Measurements from ENCODE around the gene L1CAM.

The L1CAM gene, protein sequence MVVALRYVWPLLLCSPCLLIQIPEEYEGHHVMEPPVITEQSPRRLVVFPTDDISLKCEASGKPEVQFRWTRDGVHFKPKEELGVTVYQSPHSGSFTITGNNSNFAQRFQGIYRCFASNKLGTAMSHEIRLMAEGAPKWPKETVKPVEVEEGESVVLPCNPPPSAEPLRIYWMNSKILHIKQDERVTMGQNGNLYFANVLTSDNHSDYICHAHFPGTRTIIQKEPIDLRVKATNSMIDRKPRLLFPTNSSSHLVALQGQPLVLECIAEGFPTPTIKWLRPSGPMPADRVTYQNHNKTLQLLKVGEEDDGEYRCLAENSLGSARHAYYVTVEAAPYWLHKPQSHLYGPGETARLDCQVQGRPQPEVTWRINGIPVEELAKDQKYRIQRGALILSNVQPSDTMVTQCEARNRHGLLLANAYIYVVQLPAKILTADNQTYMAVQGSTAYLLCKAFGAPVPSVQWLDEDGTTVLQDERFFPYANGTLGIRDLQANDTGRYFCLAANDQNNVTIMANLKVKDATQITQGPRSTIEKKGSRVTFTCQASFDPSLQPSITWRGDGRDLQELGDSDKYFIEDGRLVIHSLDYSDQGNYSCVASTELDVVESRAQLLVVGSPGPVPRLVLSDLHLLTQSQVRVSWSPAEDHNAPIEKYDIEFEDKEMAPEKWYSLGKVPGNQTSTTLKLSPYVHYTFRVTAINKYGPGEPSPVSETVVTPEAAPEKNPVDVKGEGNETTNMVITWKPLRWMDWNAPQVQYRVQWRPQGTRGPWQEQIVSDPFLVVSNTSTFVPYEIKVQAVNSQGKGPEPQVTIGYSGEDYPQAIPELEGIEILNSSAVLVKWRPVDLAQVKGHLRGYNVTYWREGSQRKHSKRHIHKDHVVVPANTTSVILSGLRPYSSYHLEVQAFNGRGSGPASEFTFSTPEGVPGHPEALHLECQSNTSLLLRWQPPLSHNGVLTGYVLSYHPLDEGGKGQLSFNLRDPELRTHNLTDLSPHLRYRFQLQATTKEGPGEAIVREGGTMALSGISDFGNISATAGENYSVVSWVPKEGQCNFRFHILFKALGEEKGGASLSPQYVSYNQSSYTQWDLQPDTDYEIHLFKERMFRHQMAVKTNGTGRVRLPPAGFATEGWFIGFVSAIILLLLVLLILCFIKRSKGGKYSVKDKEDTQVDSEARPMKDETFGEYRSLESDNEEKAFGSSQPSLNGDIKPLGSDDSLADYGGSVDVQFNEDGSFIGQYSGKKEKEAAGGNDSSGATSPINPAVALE

DNA sequence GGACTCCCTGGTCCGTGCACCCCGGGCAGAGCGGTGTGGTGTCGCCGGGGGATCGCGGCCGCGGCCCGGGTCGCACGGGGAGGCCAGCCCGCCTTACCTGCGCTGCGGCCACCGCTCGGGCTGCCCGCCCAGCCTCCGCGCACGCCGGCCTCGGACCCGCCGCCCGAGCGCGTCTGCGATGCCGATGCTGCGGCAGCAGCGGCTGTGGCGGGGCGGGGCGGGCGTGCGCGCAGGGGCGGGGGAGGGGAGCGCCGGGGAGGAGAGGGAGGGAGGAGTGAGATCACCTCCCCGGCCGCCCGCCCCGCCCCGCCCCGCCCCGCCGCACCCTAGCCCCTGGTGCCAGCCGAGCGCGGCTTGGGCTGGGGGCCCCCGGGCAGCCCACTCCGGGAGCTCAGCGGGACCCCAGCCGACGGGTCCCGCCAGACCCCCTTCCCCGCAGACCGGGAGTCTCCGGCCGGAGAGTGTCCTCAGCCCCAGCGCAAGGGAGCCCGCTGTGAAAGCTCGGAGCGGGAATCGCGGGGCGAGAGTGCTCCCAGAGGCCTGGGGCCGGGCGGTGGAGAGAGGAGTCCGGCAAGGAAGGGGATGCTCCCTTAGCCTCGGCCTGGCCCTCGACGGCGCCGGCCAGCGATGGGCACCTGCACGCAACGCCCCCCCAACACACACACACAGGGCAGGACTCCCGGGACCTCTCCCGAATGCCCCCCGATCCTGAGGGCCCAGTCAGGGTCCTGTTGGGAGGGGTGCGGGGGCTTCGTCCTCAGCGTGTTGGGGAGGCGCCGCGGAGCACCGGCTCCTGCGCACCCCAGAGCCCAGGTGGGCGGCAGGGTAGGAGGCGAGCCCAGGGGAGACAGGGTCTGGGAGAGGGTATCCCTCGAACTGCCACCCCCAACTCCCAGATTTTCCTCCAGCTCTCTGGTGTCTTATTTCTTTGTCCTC is at the start of gene L1CAM:
Gene L1CAM, minus strand, starts transcription at position 206 of the 936 bp plus-strand sequence. CDS start 10,337 bp downstream, outside the sequence.
- DNase-seq = peak; percentile 35

DNA sequence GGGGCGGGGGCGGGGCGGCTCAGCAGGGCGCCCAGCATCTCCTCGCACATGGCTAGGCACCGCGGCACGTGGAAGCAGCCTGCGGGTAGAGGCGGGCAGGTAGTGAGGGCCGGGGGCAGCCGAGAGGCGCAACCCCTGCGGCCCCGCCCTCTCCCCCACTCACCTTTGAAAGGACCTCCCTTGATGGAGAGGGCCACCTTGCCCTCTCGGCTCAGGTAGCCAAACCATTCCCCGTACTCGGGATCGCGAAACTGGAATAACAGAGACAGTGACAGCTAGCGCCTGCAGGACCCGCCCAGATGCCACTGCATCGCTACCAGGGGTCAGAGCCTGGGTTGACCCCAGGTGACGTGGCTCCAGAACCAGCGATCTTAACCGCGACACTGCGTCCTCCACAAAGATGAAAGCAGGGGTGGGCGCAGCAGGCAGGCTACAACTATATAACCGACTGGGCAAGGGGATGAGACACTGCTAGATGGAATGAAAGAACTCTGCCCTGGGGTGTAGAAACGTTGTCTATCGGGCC is 49.4 kb upstream of the L1CAM start:
- DNase-seq = peak; percentile 64

DNA sequence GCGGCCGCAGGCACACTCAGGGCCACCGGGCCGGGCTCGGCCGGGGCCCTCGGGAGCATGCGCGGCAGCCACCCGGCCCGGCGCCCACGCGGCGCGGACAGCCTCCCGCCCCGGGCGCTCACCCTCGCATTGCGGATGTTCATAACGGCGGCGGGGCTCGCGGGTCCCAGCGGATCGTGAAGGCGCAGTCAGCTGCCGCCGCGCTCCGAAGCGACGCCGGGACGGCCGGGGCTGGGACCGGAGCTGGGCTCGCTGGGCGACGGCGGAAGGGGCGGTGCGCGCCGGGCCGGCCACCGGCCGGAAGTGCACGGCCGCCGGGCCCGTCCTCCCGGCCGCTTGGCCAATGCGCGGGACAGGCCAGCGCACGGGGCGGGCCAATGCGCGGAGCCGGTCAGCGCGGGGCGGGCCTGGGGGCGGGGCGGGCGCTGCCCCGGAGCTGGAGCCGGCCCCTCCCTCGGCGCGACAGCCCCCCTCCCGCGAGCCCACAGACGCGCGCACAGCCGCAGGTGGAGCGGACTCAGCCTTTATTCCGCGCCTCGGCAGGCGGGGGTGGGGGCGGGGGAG is 48.9 kb upstream of the L1CAM start, which contains the start of gene NAA10:
Gene NAA10, minus strand, starts transcription at position 276 of the 564 bp plus-strand sequence. Its CDS starts 133 bp downstream, at position 143.
- peak; percentile 80 for DNase-seq

DNA sequence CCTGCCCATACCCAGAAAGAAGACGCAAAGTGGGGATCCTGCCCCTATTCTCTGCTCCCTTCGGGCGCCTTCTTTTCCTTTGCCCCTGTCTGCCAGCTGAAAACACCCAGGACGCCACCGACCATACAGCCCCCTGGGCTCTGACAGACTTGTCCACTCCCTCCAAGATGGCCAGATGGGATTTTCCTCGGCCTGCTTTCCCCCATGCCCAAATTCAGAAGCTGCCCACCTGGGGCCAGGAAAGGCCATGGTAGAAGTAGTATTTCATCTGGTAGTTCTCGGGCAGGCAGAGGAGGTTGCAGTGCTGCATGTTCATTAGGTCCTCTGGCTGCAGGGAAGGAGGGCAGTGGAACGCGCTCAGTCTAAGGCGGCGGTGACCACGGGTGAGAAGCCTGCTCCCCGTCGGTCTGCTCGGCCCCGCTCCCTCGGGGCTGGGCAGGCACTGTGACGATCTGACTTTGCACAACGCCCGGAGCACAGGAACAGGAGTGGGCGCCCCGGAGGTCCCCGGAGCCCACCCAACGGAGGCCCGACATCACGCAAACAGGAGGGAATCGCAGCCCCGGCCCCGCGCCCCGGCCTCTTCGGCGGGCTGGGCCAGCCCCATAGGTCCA is 48.3 kb upstream of the L1CAM start:
- DNase-seq = no peak

DNA sequence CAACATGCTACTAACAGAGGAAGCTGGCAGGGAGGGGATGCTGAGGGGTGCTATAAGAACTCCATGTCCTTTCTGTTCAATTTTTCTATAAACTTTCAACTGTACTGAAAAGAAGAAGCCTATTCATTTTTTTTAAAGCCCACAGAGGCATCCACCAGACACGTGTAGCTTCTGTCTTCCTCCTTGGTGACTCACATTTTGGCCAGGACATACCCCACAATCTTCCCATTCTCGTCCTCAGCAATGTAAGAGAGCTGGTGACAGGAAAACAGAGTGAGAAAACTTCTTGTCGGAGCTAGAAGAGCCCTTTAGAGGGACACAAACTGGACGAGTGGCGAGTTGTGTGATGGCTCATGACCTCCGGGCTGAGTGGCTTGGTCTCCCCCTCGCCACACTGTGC is 47.8 kb upstream of the L1CAM start:
- DNase-seq = no peak

DNA sequence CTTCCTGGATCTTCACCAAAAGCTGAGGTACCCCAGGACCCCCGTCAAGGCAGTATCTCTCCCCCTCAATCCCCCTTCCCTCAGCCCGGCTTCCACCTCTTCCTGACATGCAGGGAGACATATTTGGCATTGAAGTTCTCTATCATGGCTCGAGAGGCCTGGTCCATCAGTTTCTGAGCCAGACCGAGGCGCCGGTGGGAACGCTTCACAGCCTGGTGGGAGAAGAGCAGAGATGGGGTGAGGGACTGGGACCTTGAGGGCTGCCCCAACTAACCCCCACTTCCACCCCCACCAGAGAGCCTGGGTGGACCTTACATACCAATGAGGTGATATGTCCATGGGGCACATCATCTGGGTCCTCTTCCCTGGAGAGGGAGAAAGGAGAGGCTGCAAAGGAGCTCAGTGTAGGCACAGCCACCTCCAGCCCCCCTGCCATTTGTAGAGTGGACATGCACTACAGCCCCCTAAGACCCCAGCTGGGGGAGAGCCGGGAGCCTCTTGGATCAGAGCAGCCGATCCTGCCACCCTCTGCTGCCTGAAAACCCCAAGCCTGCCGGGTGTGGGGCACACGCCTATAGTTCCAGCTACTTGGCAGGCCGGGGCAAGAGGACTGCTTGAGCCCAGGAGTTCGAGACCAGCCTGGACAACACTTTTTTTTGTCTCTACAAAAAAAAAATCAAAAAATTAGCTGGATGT is 46.4 kb upstream of the L1CAM start:
- DNase-seq = no peak

DNA sequence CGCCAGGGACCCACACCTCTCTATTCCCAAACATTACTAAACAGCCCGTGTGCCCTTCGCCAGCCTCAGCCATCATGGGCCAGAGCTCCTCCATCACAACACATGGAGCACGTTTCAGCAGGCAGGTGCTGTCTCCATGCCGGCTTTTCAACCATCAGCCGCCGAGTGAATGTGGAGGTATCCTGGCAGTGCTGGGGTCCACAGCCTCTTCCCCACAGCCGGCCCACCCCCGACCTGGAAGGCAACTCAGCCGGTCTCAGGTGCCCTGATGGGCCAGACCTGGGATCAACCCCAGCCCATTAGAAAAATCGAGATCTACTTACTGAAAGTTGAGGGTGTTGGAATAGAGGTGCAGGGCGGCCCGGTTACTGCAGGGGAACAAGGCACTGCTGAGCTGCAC is 45.8 kb upstream of the L1CAM start:
- no peak for DNase-seq

DNA sequence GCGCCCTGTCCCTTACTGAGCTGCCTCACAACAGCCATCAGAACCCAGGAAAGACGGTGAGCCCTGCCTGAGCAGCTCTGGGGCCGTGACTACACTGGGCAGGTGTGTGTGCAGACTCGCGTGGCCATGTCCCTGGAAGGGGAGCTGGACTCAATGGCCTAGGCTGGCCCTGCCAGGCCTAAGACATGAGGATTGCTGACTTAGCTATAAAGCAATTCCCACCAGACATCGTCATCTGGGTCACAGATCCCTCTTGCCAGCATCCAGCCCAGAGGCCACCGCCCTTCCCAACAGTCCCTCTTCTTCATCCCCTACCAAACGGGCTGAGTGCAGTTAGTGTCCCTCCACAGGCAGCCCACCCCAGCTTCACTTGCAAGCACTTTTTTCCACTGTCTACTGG is 45.2 kb upstream of the L1CAM start:
- DNase-seq = no peak

DNA sequence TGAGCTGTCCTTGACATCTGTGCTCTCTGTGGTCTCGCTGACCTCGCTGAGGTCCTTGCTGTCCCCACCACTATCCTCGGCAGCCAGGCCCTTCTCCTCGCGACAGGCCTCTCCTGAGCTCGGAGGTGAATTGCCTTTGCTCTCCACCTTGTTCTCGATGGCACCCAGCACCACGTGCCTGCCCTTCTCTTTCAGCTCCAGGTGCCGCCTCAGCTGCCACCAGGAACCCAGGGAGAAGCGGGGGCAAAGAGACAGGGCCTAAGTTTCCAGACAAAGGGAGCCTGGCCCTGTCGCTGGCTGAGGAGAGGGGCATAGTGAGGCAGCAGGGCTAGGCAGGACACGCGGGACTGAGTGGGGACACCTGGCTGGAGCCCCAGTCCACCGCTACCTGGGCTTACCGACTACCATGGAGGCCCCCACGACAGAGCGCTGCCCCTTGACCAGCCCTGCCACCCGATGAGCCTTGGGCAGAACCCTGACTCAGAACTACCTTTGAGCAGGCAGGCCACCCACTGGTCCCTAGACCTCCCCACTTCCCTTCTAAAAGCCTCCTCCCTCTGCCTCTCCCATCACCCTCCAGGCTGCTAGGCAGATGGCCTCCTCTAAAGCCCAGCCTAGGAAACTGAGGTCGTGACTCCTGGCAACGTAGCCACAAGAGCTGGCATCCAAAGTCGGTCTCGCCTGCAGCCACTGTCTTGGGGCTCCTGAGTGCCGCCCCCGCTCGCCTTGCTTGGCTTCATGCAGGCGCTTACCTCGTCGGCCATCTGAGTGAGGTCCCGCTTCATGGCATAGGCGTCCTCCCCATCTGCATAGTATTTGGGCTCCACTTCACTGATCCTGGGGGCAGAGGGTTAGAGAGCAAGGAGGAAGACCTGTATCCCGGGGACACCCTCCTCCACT is 44.3 kb upstream of the L1CAM start:
- DNase-seq = no peak

DNA sequence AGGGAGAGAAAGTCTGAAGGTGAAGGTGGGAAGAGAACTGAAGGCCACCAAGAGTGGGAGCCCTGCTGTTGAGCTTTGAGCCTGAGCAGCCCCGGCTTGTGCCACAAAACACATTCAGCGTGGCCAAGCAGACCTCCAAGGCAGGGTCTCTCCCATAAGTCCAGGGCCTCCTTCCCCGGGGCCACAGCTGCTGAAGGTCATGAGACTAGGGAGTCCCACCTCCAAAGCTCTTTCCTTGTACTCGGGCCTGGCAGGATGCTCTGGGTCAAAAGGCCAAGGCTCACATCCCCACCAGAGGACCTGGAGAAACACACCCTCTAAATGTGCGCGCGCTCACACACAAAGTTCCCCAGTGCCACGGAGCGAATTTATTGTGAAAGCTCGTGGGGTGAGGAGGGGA is 43.6 kb upstream of the L1CAM start:
- DNase-seq = no peak

DNA sequence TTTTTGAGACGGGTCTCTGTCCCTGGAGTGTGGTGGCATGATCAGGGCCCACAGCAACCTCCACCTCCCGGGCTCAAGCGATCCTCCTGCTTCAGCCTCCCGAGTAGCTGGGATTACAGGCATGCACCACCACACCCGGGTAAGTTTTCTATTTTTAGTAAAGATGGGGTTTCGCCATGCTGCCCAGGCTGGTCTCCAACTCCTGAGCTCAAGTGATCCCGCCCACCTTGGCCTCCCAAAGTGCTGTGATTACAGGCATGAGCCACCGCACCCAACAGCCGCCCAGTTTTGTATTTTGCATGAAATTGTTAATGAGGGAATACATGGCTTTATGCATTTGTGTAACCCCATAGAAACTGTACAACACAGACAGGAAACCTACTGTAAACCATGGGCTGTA is 42.9 kb upstream of the L1CAM start:
- DNase-seq = no peak

DNA sequence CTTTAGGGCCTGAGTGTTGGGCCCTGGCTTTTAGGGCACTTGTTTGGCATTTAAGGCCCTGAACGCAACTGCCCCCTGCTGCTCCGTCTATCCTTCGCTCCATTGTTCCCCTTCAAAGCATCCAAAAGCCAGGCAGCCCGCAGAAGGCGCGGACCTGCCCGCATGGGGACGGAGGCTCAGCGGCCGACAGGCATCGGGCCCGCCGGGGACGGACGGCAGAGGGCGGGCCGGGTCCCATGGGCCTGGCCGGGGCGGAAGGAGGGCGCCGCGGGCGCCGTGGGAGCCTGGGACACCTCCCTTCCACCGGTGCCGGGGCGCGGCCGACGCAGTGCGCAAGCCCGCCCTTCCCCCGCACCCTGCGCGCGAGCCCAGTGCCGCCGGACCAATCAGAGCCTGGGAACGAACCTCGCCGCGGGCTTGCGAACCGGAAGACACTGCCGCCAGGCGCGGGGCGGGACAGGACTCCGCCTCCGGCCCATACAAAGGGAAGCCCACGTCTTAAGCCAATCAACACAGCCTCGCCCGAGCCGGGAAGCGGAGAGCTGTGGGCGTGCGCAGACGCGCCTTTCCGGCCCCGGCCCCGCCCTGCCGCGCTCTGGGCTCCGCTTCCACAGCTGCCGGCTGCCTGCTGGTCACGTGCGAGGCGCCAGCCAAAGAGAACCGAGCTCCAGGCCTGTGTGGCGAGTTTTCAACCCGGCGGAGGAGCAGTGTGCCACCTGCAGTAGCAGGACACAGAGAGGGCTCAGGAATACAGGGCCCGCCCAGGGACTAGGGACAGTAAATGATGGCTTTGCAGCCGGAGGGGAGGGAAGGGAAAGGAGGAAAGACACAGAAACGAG is 42.2 kb upstream of the L1CAM start:
- peak; percentile 98 for DNase-seq

DNA sequence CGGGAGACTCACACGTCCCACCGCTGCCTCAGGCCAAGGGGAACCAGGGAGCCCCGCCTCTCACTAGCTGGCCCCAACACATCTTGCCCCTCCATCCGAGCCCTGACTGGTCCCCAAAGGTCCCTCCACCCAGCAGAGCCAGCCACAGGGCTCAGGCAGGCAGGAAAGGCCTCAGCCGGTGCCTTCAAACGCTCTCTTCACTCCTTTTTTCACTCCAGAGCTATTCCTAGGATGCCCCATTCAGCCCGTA is 41.6 kb upstream of the L1CAM start:
- DNase-seq = no peak

DNA sequence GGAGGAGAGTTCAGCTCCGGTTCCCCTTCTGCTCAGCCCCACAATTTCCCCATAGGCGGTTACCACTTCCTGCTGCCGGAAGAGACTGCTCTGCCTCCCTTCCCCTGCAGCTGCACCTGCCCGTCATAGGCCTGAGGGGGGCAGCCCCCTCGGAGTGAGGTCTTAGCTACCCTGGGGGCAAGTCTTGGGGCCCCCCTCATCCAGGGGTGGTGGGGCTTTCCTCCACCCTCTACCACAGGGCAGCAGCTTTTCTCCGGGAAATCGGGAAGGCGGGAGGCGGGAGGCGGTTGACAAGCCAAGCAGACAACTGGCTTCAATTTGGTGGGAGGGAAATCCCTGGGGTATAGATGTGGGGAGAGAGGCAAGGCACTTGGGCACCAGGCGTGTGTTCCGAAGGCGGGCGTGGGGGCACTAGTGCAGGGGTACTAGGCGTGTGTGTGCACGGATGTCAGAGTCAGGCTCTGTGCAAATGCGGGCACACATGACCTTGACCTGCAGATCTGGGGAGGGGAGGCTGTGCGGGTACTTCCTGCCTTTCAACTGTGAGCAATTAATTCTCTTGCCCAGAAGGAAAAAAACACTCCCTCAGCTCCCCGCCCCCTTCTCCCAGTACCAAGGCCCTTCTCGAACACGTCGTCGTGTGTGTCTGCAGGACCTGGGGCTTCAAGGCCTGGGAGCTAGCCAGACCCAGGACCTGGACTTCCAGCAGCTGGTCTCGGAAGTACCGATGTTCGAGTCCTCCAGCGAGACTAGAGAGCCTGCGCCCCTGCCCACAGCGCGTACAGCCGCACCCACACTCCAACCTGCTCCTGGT is 41.1 kb upstream of the L1CAM start:
- peak; percentile 79 for DNase-seq

DNA sequence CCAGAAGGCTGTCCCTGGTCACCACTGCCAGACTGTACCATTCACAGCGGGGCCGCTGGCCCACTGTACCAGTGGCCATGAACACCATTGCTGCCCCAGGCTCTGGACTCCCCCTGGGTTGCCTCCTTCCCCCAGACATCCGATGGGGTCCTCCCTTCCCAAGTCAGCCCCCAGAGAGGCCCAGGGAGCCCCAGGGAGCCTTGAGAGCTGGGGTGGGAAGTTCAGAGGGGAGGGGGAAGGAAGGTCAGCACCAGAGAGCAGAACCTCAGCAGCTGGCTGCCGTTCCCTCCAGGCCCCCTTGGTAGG is 40.5 kb upstream of the L1CAM start:
- no peak for DNase-seq

DNA sequence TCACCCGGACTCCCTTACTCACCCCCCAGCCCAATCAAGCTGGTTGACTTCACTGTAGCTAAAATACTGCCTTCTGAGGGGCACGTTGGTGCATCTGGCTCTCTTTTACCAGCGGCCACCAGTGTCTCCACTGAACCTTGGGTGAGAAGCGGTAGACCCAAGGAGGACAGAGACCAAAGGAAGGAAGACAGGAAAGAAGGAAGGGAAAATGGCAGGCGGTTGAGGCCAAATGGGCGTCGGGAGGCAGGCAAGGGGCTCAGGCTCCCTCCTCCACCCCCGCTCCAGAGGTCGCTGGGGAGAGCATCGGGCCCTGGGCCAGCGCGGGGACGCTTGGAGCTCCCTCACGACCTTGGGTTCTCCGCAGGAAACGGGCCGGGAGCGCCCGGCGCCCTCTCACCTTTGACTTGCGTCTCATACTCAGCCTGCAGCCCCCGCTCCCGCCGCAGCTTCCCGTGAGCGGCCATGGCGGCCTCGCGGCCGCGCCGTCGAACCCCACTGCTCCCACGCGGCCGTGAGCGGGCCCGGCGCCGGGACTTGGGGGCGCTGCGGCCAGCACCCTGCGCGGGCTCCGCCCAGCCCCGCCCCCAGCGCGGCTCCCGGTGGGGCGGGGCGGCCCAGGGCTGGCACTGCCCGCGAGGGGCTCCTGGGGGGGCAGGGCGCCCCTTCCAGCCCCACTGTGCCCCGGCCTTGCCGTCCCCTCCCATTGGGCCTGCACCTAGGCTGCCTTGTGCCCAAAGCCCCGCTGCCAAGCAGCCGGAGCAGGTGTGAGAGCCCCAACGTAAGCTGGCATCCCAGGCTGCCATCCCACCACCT is 40.0 kb upstream of the L1CAM start, which contains the start of gene ARHGAP4:
Gene ARHGAP4, minus strand, starts transcription at position 526 of the 813 bp plus-strand sequence. Its CDS starts 62 bp downstream, at position 464.
- DNase-seq = peak; percentile 31

DNA sequence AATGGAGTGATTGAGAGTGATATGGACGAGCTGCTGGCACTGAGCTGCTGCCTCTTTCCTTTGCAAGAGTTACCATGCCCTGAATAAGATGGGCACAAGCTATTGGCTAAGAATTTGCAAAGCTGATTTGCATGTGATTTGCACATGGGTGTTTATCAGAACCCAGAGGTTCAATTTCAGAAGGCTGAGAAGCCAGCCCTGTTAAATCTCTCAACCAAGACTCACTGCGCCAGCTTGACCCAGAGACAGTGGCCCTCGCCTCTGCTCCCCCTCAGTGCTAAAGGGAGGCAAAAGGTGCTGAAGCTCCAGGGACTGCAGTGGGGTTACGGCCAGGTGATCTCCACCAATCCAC is 39.4 kb upstream of the L1CAM start:
- DNase-seq = no peak

Data from NCI-H146 (cell line).